SK-N-SH (cell line): ENCODE results near the gene VENTX. TPM values are rescaled to one million over a fixed set of nuclear protein-coding genes. Genes with fewer than 3 reads are reported as not detected.

Source experiments
- CTCF ChIA-PET: fragments of 300-600, 350-600 bp; formaldehyde crosslinking; extraction: SDS; loops from one replicate; lab custom pipeline; 2021; lab: Yijun Ruan, JAX
- POLR2A ChIA-PET: fragments of 350-600 bp; sonication (Branson Sonifier 250); formaldehyde crosslinking; extraction: SDS; loops from one replicate; lab custom pipeline; 2020; ENCODE audit warnings: antibody characterized with exemption, inconsistent platforms; lab: Yijun Ruan, JAX
- DNase-seq: peaks from one replicate; pipeline ENCODE4 v3.0.0; 2012
- H2AFZ ChIP-seq: fragments of 200-600 bp; sonication (generic); 2 replicates; pipeline ENCODE4 v1.8.1; 2016; ENCODE audit warnings: antibody characterized with exemption, mild to moderate bottlenecking, low read depth
- H3F3A ChIP-seq: fragments of 200-600 bp; sonication (generic); replicated peaks from 2 replicates; pipeline ENCODE3; 2016; ENCODE audit warnings: antibody characterized with exemption, mild to moderate bottlenecking; ENCODE audit not compliant: insufficient read depth
- H3K27ac ChIP-seq, 2 experiments: fragments of 200-500 bp in 1 of 2; fragments of 200-600 bp in 1 of 2; sonication (Bioruptor generic) in 1 of 2; sonication (generic), shearing (Covaris generic) in 1 of 2; 2 replicates each; pipeline versions ENCODE4 v1.5.1 to v1.6.1; 2014 to 2016; ENCODE audit warnings: low read depth in 2 of 2, inconsistent platforms in 1 of 2, low read length in 1 of 2, mild to moderate bottlenecking in 1 of 2, mixed read lengths in 1 of 2
- H3K27me3 ChIP-seq: fragments of 200-600 bp; sonication (generic), shearing (Covaris generic); 2 replicates; pipeline ENCODE4 v1.6.1; 2016; ENCODE audit warnings: mixed run types; ENCODE audit not compliant: insufficient read depth
- H3K36me3 ChIP-seq, 2 experiments: fragments of 200-500 bp in 1 of 2; fragments of 200-600 bp in 1 of 2; sonication (Bioruptor generic) in 1 of 2; sonication (generic) in 1 of 2; replicated peaks in 1 of 2; 2 replicates each; pipeline versions ENCODE3 to v1.5.1; 2014 to 2016; ENCODE audit warnings: low read length in 1 of 2, mild to moderate bottlenecking in 1 of 2; ENCODE audit not compliant: insufficient read depth in 2 of 2, control insufficient read depth in 1 of 2
- H3K4me1 ChIP-seq, 2 experiments: fragments of 200-500 bp in 1 of 2; fragments of 200-600 bp in 1 of 2; sonication (Bioruptor generic) in 1 of 2; sonication (generic), shearing (Covaris generic) in 1 of 2; 2 replicates each; pipeline versions ENCODE4 v1.5.1 to v1.6.1; 2014 to 2016; ENCODE audit warnings: low read depth in 1 of 2, low read length in 1 of 2, mixed run types in 1 of 2; ENCODE audit not compliant: insufficient read depth in 2 of 2, control insufficient read depth in 1 of 2
- H3K4me2 ChIP-seq: fragments of 200-600 bp; sonication (generic), shearing (Covaris generic); 2 replicates; pipeline ENCODE4 v1.6.1; 2017; ENCODE audit warnings: mixed run types
- H3K4me3 ChIP-seq, 2 experiments: fragments of 200-500 bp in 1 of 2; fragments of 200-600 bp in 1 of 2; sonication (Bioruptor generic) in 1 of 2; sonication (generic), shearing (Covaris generic) in 1 of 2; 2 replicates each; pipeline versions ENCODE4 v1.5.1 to v1.8.1; 2014 to 2016; ENCODE audit warnings: low read depth in 2 of 2, inconsistent platforms in 1 of 2, low read length in 1 of 2, mild to moderate bottlenecking in 1 of 2, mixed read lengths in 1 of 2, moderate library complexity in 1 of 2
- H3K79me2 ChIP-seq: fragments of 200-600 bp; sonication (generic); 2 replicates; pipeline ENCODE4 v1.8.1; 2017; ENCODE audit warnings: mild to moderate bottlenecking; ENCODE audit not compliant: insufficient read depth
- H3K9ac ChIP-seq: fragments of 200-600 bp; sonication (generic); 2 replicates; pipeline ENCODE4 v1.6.1; 2017; ENCODE audit warnings: mixed run types
- H3K9me2 ChIP-seq: fragments of 200-600 bp; sonication (generic); 2 replicates; pipeline ENCODE4 v1.6.1; 2017; ENCODE audit warnings: mixed run types
- H3K9me3 ChIP-seq: fragments of 200-600 bp; sonication (generic); 2 replicates; pipeline ENCODE4 v1.6.1; 2017; ENCODE audit warnings: mixed run types, mild to moderate bottlenecking, moderate library complexity
- H4K20me1 ChIP-seq: fragments of 200-600 bp; sonication (generic); 2 replicates; pipeline ENCODE4 v1.6.1; 2017; ENCODE audit warnings: mild to moderate bottlenecking, mixed run types; ENCODE audit not compliant: insufficient read depth
- CHD2 ChIP-seq: fragments of 150-350 bp; IDR thresholded peaks from 2 replicates; pipeline ENCODE4 v1.6.1; 2018; ENCODE audit warnings: low read length; ENCODE audit not compliant: partially characterized antibody
- GABPA ChIP-seq: IDR thresholded peaks from 2 replicates; pipeline ENCODE4 v1.4.0; 2012; ENCODE audit warnings: low read depth, mild to moderate bottlenecking
- GATA2 ChIP-seq: sonication (generic); formaldehyde crosslinking; IDR thresholded peaks from 2 replicates; pipeline ENCODE4 v1.5.0; 2020; ENCODE audit warnings: mild to moderate bottlenecking, missing genetic modification reagents
- JUND ChIP-seq: IDR thresholded peaks from 2 replicates; pipeline ENCODE4 v1.4.0; 2012
- MEF2A ChIP-seq: IDR thresholded peaks from 2 replicates; pipeline ENCODE4 v1.4.0; 2012; ENCODE audit warnings: low read depth, borderline replicate concordance
- NFIC ChIP-seq: IDR thresholded peaks from 2 replicates; pipeline ENCODE4 v1.4.0; 2012; ENCODE audit warnings: borderline replicate concordance
- RAD21 ChIP-seq: IDR thresholded peaks from 2 replicates; pipeline ENCODE4 v1.6.1; 2012; ENCODE audit warnings: mild to moderate bottlenecking, low read length
- RCOR1 ChIP-seq: fragments of 150-350 bp; IDR thresholded peaks from 2 replicates; pipeline ENCODE4 v1.6.1; 2017; ENCODE audit warnings: antibody characterized with exemption, low read length
- RFX5 ChIP-seq: IDR thresholded peaks from 2 replicates; pipeline ENCODE4 v1.6.1; 2012; ENCODE audit warnings: mild to moderate bottlenecking, improper control_type of control experiment, low read length
- RXRA ChIP-seq: IDR thresholded peaks from 2 replicates; pipeline ENCODE4 v1.4.0; 2012; ENCODE audit warnings: low read depth, mild to moderate bottlenecking, borderline replicate concordance
- TEAD4 ChIP-seq: IDR thresholded peaks from 2 replicates; pipeline ENCODE4 v1.4.0; 2012; ENCODE audit warnings: mild to moderate bottlenecking, borderline replicate concordance; ENCODE audit not compliant: insufficient read depth
- USF2 ChIP-seq: fragments of 150-350 bp; IDR thresholded peaks from 2 replicates; pipeline ENCODE4 v1.6.1; 2017; ENCODE audit warnings: antibody characterized with exemption, low read length, low read depth, borderline replicate concordance
- YY1 ChIP-seq: IDR thresholded peaks from 2 replicates; pipeline ENCODE4 v1.4.0; 2012; ENCODE audit warnings: low read depth, mild to moderate bottlenecking
- WGBS: methylation state at CpG from one replicate; pipeline ENCODE4 v1.1.6; 2017; ENCODE audit warnings: low lambda C conversion rate; 5-methylcytosine and 5-hydroxymethylcytosine counted together
- polyA plus RNA-seq, 3 experiments: library from polyadenylated mRNA; depleted of rRNA; stranded (reverse); fragments of >200 nt; gene quantifications; 2 replicates each; pipeline ENCODE4 v1.2.3, GENCODE V29; 2012
- TF ChIP-seq, protein P1 (sequence below): IDR thresholded peaks from 2 replicates; pipeline ENCODE4 v1.4.0; 2012; ENCODE audit warnings: low read depth
- TF ChIP-seq, protein P2 (sequence below): IDR thresholded peaks from 2 replicates; pipeline ENCODE4 v1.4.0; 2012; ENCODE audit warnings: low read depth, borderline replicate concordance
- TF ChIP-seq, protein P3 (sequence below): fragments of 200-600 bp; sonication (generic); IDR thresholded peaks from 2 replicates; pipeline ENCODE4 v1.6.1; 2017; ENCODE audit warnings: antibody characterized with exemption, mild to moderate bottlenecking, moderate library complexity

Gene VENTX
- polyA plus RNA-seq, 1 of the 3 experiments (the other 2 are of a cell fraction): not detected

- Histone ChIP-seq H3K27ac (no peak overlapping the region), H2AFZ (no peak overlapping the region), H3K9ac (no peak overlapping the region), H3K79me2 (no peaks in the 10 kb centered on the region), H3K4me1 (peaks cover 0 to 5% of the 10 kb centered on the region in 2 experiments; a peak in 2 of 4 replicates), H3F3A (no peaks in the 10 kb centered on the region), H3K9me3 (no peaks in the 10 kb centered on the region), H3K36me3 (peaks cover 20 to 77% of the 10 kb centered on the region in 2 experiments), H3K27me3 (no peaks in the 10 kb centered on the region), H4K20me1 (no peaks in the 10 kb centered on the region), H3K4me3 (no peak overlapping the region)
- POLR2A ChIA-PET: no interaction called here
- DNase-seq: no peak
- TF ChIP-seq JUND (no peak), GABPA (no peak), YY1 (no peak), GATA2 (CRISPR knock-in tag) (no peak), USF2 (no peak), RAD21 (no peak)
- TF ChIP-seq, all 33 proteins: peak for 0
- 92% methylated on average over 32 of the region's 46 CpGs for WGBS
- Histone ChIP-seq H3K9me2 (no peaks in the 10 kb centered on the region), H3K4me2 (no peak overlapping the region)
- CTCF ChIA-PET: no interaction called here
Observed at GRCh38 chr10:133287832-133288500, 50.3 kb downstream of the VENTX start.

DNA sequence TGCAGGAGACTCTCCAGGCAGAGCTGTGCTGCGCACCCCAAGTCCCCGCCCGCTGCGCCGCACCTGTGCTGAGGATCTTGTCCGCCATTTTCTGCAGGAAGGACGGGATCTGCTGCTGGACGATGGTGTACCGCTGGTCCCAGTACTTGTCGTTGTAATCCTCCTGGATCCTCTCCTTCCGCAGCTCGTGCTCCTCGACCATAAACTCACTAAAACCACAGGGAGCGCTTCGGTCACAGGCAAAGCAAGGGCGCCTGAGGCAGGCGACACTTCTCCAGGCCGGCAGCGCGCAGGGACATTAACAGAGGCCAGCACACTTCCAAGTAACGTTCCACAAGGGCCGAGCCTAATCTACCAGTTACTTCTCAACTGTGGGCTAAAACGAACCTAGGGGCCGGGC, 52.1 kb downstream of the VENTX start:
- Histone ChIP-seq H3K9me2 (no peaks in the 10 kb centered on the region), H3F3A (peaks cover 8% of the 10 kb centered on the region), H3K27ac (no peak overlapping the region), H3K79me2 (no peaks in the 10 kb centered on the region), H2AFZ (no peak overlapping the region), H3K4me2 (no peak overlapping the region), H3K9me3 (no peaks in the 10 kb centered on the region), H4K20me1 (no peaks in the 10 kb centered on the region), H3K27me3 (no peaks in the 10 kb centered on the region), H3K36me3 (peaks cover 16 to 76% of the 10 kb centered on the region in 2 experiments), H3K9ac (no peak overlapping the region), H3K4me1 (peaks cover 0 to 14% of the 10 kb centered on the region in 2 experiments; a peak in 2 of 4 replicates), H3K4me3 (no peak overlapping the region)
- ChIA-PET POLR2A (no interaction called here), CTCF (no interaction called here)
- TF ChIP-seq, protein P1, sequence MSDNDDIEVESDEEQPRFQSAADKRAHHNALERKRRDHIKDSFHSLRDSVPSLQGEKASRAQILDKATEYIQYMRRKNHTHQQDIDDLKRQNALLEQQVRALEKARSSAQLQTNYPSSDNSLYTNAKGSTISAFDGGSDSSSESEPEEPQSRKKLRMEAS: no peak
- TF ChIP-seq, protein P2, sequence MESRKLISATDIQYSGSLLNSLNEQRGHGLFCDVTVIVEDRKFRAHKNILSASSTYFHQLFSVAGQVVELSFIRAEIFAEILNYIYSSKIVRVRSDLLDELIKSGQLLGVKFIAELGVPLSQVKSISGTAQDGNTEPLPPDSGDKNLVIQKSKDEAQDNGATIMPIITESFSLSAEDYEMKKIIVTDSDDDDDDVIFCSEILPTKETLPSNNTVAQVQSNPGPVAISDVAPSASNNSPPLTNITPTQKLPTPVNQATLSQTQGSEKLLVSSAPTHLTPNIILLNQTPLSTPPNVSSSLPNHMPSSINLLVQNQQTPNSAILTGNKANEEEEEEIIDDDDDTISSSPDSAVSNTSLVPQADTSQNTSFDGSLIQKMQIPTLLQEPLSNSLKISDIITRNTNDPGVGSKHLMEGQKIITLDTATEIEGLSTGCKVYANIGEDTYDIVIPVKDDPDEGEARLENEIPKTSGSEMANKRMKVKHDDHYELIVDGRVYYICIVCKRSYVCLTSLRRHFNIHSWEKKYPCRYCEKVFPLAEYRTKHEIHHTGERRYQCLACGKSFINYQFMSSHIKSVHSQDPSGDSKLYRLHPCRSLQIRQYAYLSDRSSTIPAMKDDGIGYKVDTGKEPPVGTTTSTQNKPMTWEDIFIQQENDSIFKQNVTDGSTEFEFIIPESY: no peak
- TF ChIP-seq RFX5 (no peak), NFIC (no peak), GABPA (no peak), GATA2 (CRISPR knock-in tag) (no peak), RCOR1 (no peak), CHD2 (no peak), JUND (no peak), MEF2A (no peak), YY1 (no peak), TEAD4 (no peak), RXRA (no peak)
- TF ChIP-seq, protein P3, sequence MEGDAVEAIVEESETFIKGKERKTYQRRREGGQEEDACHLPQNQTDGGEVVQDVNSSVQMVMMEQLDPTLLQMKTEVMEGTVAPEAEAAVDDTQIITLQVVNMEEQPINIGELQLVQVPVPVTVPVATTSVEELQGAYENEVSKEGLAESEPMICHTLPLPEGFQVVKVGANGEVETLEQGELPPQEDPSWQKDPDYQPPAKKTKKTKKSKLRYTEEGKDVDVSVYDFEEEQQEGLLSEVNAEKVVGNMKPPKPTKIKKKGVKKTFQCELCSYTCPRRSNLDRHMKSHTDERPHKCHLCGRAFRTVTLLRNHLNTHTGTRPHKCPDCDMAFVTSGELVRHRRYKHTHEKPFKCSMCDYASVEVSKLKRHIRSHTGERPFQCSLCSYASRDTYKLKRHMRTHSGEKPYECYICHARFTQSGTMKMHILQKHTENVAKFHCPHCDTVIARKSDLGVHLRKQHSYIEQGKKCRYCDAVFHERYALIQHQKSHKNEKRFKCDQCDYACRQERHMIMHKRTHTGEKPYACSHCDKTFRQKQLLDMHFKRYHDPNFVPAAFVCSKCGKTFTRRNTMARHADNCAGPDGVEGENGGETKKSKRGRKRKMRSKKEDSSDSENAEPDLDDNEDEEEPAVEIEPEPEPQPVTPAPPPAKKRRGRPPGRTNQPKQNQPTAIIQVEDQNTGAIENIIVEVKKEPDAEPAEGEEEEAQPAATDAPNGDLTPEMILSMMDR: no peak
- no peak for DNase-seq
- 98% methylated on average over 18 of the region's 24 CpGs for WGBS
